Amniotic stem cell (primary cell): ENCODE results near the gene KRT14.
"Not testable (repeated sequence)": the region's sequence is repeated elsewhere in the genome, so short reads cannot be mapped to it uniquely, and the experiment has no call there.

ENCODE experiments used
- DNase-seq: peaks from one replicate; lab custom pipeline; 2025; lab: John Stamatoyannopoulos, UW

Gene KRT14

DNA sequence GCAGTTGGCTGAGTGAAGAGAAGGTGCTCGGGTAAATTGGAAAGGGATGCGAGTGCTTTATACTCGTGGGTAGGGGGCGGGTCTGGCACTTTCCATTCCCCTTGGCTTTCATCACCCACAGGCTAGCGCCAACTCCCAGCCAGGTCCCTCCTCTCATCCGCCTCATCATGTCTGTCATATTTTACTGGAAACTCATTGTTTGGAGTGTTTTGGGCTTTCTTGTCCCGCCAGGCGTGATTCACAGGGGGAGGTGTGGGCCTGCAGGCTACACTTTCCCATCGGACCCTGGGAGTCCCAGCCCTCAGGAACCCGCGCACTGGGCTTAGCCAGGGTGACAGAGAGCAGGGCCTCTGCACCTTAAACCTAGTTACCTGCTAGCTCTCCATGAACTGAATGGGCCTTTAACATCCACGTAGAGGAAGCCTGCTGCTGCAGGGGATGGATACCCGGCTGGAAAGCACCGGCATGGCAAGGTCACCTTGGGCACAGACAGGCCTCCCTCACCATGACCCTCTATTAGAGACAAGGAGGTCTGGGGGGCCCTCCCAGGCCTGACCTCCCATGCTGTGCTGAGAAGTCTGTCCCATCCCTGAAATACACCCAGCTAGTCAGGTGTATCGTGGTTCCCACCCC lies at the start of gene KRT14:
Gene KRT14, minus strand, starts transcription at position 33 of the 633 bp plus-strand sequence. CDS start 61 bp downstream, outside the sequence.
- DNase-seq: no peak

DNA sequence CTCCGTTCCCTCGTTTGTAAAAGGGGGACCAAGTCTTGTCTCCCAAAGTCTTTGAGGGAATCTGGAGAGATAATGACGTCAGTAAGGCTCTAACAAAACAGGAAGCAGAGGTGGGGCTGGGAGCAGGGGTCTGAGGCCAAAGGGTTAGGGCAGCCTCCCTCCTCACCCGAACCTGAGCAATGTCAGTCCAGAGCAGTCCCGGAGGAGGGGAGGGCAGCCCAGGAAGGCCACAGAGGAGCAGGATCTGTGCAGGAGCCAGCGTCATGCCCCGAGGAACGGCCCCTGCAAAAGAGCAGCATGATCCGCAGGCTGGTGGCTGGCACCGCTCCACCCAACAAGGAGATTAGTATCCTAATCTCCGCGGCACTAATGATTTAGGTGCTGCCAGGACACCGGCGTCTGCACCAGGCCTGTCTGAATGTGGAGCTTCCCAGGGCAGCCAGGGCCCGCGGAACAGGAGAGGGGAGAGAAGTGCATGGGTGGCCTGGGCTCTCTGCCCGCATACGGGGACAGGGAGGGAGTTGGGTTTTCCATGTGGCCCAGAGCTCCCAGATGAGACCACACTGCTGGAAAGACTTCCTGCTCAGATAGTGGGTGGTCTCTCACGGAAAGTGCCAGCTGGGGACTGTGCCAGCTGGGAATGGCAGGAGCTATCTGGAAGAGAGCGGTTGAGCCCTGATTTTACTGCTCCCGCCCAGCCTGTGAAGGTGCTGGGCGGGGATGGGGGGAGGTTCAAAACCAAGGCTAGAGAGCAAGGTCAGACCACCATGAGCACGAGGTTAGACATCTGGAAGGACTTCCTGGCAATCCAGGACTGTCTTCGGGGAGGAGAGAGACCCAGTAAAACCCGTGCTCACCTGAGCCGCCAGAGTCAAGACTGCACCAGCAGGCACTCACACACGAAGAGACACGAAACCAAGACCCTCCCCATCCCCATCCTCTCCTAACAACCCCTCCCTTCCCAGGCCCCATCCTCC lies 48.7 kb upstream of the KRT14 start:
- no peak for DNase-seq

DNA sequence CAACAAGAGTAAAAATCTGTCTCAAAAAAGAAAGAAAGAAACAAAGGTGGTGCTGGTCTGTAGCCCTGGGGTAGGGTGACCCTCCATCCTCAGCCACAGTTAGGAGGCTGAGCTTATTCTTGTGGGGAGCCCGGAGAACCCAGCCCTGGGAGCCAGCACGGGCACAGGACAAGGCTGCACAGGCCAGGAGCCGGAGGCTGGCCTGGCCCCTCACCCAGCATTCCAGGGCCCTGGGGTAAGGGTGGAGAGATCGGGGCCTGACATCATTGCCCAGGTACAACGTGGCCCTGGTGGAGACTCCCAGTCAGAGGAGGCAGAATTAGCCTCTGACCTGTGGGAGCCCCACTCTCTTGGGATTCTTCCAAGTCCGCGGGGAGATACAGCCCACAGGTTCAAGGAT lies 47.9 kb upstream of the KRT14 start:
- no peak for DNase-seq

DNA sequence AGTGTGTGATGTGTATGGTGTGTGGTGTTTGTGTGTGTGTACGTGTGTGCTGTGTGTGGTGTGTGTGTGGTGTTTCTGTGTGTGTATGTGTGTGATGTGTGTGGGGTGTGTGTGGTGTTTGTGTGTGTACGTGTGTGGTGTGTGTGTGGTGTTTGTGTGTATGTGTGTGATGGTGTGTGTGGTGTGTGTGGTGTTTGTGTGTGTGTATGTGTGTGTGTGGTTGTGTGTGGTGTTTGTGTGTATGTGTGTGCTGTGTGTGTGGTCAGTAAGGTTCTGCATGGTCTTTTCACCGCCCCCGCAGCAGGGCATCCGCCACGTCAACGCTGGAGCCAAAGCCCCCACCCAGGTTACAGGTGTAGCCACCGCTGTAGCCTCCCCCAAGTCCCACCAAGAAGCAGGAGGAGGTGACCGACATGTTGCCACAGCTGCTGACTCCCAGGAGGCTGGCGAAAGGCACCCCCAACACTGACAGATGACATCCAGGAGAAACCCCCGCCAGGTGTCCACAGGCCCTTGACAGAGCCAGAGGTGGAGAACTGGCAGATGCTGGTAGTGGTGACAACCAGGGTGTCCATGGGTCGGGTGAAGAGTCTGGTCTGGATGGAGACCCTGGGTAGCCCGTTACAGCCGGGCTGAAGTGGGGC lies 47.0 kb upstream of the KRT14 start:
- DNase-seq: no peak

DNA sequence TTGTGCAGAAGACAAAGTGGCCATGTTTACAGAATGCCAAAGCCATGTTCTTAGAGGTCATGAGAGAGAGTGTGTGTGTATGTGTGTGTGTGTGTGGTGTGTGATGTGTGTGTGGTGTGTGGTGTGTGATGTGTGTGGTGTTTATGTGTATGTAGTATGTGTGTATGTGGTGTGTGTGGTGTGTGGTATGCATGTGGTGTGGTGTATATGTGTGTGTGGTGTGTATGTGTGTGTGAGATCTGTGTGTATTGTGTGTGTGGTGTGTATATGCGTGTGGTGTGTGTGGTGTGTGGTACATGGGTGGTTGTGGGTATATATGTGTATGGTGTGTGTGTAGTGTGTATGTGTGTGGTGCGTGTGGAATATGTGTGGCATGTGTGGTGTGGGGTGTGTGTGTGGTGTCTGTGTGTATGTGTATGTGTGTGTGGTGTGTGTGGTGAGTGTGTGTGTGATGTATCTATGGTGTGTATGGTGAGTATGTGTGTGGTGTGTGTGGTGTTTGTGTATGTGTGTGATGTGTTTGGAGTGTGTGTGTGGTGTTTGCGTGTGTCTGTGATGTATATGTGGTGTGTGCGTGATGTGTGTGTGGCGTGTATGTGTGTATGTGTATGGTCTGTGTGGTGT lies 45.9 kb upstream of the KRT14 start:
- no peak for DNase-seq

DNA sequence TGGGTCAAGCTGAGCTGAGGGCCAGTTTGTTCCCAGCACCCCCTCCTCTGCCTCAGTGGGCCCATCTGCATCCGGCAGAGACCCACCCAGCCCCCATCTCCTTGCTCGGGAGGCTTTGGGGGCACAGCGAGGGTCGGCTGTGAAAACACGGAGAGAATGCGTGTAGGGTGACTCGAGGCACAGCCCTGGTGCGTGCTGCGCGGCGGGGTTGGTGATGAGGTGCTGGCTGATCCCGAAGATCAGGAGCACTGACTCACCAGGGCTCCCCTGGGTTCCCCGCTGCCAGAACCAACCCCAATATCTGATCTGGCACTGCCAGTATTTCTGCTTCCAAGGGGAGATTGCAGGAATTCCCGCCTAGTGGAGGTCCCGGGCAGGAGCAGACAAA lies 45.2 kb upstream of the KRT14 start:
- DNase-seq: no peak

DNA sequence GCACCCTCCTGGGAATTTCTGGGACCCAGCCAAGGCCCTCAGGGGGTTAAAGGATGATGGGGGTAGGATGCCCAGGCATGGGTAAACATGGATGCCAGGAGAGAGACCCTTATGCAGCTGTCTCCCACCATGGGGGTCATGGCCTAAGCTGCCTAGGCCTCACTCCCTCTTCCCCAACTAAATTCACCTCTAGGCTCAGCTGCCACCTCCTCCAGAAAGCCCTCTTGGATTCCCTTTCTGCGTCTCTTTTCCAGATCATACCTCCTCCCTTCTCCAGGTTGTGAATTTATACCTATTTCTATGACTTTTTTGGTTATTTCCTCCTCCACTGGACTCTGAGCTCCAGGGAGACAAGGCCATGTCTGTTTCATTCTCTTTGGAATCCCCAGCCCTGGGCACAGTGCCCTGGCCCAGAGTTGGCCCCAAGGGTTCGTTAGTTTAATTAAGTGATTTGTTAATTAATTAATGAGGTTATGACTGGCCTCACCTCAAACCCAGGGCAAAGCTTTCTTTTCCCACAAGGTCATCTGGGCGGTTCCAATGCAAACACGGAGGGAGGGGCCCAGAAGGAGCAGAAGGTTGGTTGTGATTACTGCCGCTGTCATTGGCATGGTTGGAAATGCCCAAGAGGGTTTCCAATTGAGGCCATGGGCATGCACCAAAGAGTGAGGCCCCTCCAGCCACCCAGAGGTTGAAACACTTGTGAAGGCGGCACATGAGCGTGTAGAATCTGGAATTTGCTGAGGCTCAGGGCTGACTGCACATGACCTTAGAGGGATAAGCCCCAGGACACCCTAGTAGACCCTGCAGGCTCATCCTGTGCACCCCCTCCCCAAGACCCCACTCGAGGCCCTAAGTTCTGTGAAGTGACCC lies 44.6 kb upstream of the KRT14 start:
- no peak for DNase-seq

DNA sequence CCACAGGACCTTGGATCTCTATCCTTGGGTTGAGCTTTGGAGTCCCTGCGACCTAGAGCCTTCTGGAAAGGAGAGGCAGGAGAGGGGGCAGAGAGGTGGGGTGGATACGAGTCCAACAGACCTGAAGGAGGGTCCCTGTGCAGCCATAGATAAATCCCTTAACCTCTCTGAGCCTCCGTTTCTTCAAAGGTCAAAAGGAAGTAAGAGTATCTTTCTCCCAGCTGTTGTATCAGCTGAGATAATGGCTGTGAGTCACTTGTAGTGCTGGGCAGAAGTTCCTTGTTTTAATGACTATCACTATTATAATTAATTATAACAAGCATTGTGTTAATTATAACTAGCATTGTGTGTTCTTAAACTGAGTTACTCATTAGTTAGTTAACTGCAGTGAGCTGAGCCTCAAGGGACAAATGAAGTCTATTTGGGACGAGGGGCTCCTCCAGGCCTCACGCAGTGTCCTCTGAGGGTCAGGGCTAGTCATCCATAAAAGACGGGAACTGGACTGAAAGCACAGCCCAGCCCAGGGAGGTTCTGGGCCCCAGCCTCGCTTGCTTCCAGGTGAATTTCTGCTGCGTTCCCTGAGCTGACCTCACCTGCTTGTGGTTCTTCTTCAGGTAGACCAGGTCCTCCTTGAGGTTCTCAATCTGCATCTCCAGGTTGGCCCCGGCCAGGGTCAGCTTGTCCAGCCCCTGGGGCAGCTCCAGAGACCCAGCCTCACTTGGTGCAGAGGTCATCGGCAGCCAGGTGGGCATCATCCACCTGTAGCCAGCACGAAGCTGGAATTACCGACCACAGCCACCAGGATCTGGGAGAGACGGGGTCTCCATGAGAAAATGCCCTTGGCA lies 43.4 kb upstream of the KRT14 start:
- DNase-seq: no peak

DNA sequence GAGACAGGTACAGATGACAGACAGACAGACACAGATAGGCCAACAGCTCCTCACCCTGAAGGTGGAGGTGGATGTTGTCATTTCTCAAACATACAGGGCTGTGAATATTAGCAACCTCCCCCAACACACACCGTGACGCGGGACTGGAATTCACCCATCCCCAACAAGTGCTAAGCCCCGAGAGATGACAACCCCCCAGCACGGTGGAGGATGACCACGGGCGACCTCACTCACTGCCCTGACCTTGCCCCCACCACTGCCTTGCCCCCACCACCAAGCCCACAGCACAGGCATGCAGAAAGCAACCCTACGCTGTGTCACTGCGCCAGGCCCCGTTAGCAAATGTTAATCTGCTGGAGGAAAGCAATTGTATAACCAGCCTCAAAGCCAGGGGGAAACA lies 42.6 kb upstream of the KRT14 start:
- DNase-seq: no peak

DNA sequence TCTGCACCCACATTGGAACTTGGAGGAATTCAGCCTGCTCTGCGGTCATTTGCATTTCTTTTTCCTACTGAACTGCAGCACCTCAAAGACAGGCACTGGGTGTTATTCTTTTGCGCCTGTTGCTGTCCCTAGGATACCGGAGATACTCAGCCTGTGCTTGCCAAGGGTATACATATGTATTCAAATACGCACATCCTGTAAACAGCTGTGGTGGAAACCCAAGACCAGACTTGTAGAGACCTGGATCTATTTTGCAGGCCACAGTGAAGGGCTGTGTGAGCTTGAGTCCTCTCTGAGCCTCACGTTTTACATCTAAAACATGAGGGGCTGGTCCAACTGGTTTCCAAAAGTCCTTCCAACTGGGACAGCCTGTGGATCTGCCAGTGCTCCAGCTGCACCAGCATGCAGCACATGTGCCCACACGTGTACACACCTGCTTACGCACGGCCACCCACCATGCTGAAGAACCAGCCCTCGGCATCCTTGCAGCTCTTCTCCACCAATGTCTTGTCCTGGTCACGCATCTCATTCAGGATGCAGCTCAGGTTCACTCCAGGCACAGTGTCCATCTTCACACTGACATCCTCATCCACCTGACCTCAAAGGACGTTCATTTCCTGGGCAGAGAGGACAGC lies 42.0 kb upstream of the KRT14 start:
- DNase-seq: not testable (repeated sequence)

DNA sequence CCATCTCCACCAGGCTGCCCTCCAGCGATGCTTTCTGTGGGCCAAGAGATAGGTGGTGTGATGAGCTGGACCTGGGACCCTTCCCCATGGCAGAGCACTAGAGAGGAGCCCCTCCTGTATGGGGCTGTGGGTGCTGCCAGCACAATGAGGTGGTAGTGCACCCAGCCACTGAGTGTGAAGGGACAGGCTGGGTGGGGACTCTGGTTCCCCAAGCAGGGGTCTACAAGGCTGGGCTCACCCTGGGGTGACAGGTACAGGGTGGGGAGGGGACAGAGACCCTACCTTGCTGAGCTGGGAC lies 41.3 kb upstream of the KRT14 start:
- not testable (repeated sequence) for DNase-seq

DNA sequence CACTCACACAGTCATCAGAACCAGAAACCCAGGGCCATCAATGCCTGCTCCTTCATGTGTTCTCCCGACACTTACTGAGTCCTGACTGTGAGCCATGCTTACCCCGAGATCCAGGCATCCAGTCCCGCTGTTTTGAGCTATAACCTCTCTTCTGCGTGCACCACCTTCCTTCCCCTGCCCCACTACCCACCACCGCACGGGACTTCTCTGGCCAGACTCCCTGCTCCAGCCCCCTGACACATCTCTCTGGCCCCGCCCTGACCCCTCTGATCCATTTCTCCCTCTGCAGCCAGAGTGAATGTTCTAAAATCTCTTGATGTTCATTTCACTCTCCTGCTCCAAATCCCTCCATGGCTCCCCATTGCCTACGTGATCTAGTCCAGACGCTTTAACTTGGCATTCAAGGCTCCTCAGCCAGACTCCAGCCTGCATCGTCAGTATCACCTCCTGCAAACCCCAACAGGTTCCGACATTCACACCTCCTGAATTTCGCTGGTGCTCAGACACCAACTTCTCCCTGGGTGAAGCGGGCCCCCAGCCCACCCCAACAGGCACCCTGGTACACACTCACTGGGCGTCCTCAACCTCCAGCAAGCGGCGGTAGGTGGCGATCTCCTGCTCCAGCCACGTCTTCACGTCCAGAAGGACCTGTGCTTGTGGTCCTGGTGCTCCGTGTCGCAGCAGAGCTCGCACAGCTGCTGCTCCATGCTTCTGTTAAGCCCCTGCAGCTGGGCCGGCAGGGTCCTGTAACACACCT lies 40.8 kb upstream of the KRT14 start:
- DNase-seq: no peak

DNA sequence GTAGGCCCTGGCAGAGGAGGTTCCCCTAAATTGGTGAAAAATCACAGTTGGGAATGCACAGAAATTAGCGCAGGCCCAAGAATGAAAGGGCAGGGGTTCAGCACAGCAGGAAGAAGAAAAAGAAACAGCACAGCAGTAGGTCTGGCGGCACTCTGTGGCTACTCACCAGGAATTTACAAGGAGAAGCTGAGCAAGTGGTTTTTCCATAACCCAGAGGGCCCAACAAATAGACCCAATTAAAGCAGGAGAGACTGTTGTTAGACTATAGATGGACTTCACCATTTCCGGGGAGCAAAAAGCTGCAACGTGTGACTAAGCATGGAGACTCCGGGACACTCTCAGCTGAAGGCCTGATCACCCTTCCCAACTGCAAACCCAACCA lies 40.2 kb upstream of the KRT14 start:
- not testable (repeated sequence) for DNase-seq

DNA sequence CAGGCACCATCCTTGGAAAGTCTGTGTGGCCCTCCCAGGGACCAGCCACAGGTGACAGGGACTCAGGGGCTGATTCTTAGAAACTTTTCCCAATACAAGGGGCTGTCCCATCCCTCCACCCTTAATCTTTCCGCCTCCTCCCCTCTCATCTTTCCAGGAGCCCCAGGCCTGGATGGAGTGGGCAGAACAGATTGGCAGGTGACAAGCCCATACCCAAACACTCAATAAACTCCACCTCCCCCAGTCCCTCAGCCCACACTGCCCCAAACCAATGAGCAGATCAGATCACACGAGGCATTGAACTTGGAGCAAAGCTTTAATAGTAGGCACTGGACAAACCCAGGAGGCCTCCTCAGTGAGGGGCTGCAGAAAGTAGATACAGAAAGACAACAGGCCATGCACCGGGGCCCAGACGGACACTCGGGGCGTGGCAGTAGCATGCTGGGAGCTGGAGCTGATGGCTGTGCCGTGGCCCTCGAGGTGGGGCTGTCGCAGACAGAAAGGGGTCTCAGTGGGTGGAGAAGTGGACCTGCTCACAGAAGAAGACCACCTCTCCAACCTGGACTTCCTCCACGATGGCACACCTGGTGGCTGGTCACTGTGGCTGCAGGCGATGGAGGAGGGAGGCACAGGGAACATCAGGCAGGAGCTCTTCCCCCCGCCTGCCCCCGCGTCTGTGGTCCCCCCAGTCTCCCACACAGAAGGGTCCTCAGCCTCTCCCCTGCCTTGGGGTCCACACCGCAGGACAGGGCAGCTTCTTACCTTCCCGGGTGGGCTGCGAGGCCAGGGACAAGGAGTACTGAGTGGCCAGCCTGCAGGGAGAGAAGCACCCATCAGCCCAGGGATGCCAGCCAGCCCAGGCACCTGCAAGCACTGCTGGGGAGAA lies 39.6 kb upstream of the KRT14 start:
- DNase-seq: not testable (repeated sequence)

DNA sequence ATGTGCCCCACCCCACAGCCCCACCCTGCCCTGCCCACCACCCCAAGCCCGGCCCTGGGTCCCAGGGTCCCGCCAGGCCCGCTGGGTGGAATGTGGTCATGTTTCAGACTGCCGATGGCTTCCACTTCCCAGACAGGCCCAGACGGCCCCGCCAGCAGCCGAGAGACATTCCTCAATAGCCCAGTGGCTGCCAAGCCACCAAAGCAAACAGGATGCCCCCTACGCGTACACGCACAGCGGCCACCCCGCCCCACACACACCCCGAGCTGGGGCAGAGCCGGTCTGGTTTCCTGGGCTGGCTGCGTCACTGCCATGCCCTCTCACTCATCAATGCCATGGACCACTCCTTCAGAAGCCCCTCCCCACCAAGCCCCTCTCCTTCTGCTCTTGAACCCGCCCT lies 38.9 kb upstream of the KRT14 start:
- DNase-seq: no peak

DNA sequence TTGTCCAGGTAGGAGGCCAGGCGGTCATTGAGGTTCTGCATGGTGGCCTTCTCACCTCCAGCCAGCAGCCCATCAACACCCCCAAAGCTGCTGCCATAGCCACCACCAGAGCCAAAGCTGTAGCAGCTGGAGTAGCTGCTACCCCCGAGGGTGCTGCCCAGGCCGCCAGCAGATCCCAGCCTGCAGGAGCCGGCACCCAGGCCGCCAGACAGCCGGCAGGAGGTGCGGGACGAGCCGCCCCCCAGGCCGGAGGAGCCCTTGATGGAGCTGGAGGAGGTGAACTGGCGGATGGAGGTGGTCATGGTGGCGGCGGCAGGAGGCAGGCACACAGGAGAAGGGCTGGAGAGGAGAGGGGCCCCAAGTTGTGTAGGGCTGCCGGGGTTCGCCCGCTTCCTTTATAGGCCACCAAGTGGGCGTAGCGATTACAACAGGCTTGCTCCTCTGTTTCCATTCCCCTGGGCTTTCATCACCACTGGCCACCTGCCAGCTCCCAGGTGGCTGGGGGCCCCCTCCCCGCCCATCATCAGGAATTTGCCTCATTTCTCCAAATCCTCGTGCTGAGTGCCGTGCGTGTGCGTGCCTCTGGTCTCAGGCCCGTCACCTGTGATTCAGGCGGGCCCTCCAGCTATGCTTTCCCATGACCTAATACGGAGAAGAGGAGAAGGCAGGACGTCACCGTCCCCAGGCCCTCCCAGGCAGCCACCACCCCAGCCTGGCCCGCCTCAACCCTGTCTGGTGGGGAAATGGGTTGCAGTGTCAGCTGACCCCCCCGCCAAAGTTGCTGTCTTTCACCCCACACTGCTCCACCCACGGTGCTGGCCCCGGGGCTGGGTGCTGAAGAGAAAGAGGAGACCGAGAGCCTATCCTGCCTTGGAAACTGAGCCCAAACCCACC lies 37.8 kb upstream of the KRT14 start, which contains the start of gene KRT17:
Gene KRT17, minus strand, starts transcription at position 368 of the 894 bp plus-strand sequence. Its CDS starts 66 bp downstream, at position 302.
- no peak for DNase-seq

DNA sequence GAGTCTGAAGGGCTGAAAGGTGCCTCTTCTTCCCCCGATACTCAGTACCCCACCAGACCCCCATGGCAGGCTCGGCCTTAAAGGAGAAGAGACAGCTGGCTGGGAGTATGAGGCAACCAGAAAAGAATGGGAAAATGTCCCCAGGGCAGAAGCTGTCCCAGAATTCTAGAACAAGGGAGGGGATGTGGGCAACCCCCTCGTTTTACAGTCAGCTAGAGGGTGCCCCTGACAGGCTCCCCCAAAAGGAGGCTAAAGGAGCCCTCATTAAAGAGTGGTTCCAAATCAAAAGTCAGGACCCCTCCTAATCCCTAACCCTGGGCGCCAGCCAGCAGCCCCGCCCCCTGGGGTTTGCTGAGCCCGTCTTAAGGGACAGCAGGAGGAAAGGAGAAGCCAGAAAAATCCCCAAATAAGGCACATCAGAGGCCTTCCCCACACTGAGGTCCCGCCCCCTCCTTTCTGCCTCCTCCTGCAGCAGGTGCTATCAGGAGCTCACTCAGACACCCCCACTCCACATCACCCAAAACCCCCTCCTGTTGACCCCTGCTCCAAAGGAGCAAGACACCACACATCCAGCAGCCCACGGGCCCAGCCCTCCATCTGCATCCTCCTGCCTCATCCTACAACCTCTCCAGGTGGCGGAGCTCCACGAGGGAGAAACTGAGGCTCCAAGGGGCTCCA lies 36.6 kb upstream of the KRT14 start:
- not testable (repeated sequence) for DNase-seq
